ENCODE results near the gene EXPH5.

EXPH5 gene

DNA sequence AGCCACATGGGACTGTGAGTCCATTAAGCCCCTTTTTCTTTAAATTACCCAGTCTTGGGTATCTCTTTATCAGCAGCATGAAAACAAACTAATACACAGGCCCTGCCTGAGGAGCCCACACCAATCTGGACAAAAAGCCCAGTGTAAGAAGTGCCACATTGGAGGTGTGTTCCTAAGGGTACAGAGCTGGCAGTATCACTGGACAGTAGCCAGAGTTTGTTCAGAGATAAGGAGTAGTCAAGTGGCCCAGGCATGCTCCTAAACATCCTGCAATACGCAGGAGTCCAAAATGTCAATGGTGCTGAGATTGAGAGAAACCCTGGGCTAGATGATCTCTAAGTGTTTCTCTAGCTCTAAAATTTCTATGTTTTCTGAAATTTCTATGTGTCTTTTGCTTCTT, 68.4 kb downstream of the EXPH5 start:
- peaks cover 6% of the 10 kb centered on the region for H3K36me3 Mint-ChIP-seq
- no peaks in the 10 kb centered on the region for H3K4me1 Mint-ChIP-seq
- no peaks in the 10 kb centered on the region for H3K27me3 Mint-ChIP-seq
- H3K27ac Mint-ChIP-seq, result no peak overlapping the region
- no peaks in the 10 kb centered on the region for H3K9me3 Mint-ChIP-seq
- no peak overlapping the region for H3K4me3 Mint-ChIP-seq

DNA sequence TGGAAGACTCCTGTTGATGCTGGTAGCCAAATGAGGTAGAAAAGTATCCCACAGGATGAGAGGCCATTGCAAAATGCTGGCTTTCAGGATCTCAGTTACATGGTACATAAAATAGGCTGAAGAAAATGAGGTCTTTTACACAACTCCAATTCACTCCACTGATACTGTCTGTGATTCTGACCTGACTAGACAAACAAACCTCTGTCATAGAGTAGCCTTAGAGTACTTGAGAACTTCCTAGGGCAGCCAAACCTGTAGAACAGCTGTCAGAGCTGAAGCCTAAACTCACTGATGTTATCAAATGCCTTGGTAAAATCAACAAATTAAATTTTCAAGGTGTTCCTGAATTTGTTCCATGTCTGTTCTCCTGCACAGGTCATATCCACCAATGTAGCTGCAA, 69.1 kb downstream of the EXPH5 start:
- peaks cover 6% of the 10 kb centered on the region for H3K36me3 Mint-ChIP-seq
- no peak overlapping the region for H3K27ac Mint-ChIP-seq
- no peak overlapping the region for H3K4me3 Mint-ChIP-seq
- no peaks in the 10 kb centered on the region for H3K4me1 Mint-ChIP-seq
- H3K27me3 Mint-ChIP-seq, result no peaks in the 10 kb centered on the region
- H3K9me3 Mint-ChIP-seq, result no peaks in the 10 kb centered on the region

DNA sequence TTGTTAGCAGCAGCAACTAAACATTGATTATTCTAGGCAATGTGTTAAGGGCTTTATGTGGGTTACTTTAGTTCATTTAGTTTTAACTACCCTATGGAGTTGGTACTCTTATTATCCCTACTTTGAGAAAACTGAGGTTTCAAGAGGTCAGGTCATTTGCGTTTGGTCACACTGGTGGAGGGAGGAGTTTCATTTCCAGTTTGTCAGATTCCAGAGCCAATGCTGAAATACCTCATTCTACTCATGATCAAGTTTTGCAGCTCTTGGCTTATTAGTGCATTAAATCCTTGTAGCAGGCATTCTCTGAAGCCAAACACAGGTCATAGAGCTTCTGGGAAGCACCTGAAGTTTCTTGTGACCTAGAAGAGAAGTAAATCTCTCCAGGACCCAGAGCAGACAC, 71.2 kb downstream of the EXPH5 start:
- Mint-ChIP-seq H3K4me3 (no peak overlapping the region), H3K36me3 (peaks cover 6% of the 10 kb centered on the region), H3K9me3 (no peaks in the 10 kb centered on the region), H3K27ac (no peak overlapping the region), H3K27me3 (no peaks in the 10 kb centered on the region), H3K4me1 (no peaks in the 10 kb centered on the region)

DNA sequence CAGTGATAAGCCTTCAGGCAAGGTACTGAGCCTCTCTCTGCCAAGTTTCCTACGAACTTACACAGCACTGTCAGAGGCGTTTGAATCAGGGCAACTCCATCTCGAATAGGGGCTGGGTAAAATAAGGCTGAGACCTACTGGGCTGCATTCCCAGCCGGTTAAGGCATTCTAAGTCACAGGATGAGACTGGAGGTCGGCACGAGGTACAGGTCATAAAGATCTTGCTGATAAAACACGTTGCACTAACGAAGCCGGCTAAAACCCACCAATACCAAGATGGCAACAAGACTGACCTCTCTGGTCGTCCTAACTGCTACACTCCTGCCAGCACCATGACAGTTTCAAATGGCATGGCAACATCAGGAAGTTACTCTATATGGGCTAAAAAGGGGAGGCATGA, 75.0 kb downstream of the EXPH5 start:
- Mint-ChIP-seq H3K27ac (no peak overlapping the region), H3K4me1 (no peaks in the 10 kb centered on the region), H3K4me3 (no peak overlapping the region), H3K36me3 (peaks cover 12% of the 10 kb centered on the region), H3K27me3 (no peaks in the 10 kb centered on the region), H3K9me3 (no peaks in the 10 kb centered on the region)

DNA sequence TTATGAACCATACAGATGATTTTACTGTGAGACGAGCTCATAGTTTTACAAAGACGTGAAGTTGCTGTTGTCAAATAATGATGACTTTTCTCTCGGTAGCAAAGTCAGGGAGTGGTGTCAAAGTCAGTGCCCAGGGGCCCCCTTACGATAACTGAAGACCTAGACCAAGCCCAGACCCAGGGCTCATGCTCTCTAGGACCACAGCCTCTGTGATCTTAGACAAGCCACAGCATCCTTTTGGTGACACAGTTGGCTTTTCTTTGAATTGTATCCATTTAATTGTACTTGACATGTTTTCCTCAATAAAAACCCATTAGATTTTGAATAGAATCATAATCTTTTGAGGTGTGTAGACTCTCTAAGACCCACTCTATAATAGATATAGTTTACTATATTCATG, 77.4 kb downstream of the EXPH5 start:
- H3K4me3 Mint-ChIP-seq, result no peak overlapping the region
- peaks cover 21% of the 10 kb centered on the region for H3K36me3 Mint-ChIP-seq
- H3K27ac Mint-ChIP-seq, result no peak overlapping the region
- H3K4me1 Mint-ChIP-seq, result no peaks in the 10 kb centered on the region
- no peaks in the 10 kb centered on the region for H3K9me3 Mint-ChIP-seq
- H3K27me3 Mint-ChIP-seq, result no peaks in the 10 kb centered on the region

DNA sequence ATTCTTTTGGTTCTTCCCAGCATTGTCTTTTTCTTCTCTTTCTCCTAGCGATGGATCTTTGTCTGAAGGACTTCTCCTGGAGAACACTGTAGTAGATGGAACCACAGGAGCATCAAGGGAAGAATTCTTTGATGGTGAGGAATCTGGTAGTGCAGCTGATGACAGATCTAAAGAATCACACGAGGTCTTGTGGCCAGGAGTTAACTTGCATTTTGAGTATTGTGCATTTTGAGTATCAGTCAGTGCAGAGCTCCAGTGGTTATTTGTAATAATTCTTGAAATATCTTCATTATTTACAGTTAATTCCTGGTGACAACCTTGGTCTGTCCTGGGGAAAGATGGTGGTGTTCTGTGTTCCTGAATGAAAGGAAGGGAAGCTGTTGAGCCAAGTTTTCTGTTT, 80.9 kb downstream of the EXPH5 start:
- H3K9me3 Mint-ChIP-seq, result no peaks in the 10 kb centered on the region
- H3K27me3 Mint-ChIP-seq, result no peaks in the 10 kb centered on the region
- no peak overlapping the region for H3K4me3 Mint-ChIP-seq
- H3K4me1 Mint-ChIP-seq, result no peaks in the 10 kb centered on the region
- no peak overlapping the region for H3K27ac Mint-ChIP-seq
- H3K36me3 Mint-ChIP-seq, result peaks cover 20% of the 10 kb centered on the region

DNA sequence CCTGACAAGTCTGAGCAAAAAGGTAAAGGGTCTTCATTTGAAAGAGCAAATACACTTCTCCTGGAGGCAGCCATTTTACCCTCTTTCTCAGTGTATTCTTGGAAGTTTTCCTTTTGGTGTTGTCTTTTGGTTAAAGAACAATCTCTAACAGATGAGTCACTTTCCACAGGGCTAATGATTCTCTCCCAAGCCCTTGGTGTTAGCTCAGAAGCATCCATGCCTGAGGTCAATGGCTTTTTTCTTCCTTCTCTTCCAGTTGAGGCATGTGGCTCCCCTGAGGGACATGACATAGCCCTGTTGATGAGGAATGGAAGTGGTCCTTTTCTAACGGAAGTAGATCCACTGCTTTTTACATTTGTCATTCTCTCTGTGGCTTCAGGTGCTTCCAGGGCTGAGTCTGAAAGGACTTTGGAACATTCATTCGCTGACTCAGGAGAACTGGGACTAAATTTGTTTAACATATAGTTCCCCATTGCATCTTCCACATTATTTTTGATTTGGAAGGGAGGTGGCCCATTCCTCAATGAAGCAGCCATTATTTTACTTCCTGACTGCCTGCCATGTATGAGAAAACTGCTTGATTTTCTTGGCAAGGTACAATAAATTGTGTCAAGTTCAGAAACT, 81.6 kb downstream of the EXPH5 start:
- Mint-ChIP-seq H3K4me1 (no peaks in the 10 kb centered on the region), H3K27me3 (no peaks in the 10 kb centered on the region), H3K9me3 (no peaks in the 10 kb centered on the region), H3K4me3 (no peak overlapping the region), H3K36me3 (peaks cover 20% of the 10 kb centered on the region), H3K27ac (no peak overlapping the region)

DNA sequence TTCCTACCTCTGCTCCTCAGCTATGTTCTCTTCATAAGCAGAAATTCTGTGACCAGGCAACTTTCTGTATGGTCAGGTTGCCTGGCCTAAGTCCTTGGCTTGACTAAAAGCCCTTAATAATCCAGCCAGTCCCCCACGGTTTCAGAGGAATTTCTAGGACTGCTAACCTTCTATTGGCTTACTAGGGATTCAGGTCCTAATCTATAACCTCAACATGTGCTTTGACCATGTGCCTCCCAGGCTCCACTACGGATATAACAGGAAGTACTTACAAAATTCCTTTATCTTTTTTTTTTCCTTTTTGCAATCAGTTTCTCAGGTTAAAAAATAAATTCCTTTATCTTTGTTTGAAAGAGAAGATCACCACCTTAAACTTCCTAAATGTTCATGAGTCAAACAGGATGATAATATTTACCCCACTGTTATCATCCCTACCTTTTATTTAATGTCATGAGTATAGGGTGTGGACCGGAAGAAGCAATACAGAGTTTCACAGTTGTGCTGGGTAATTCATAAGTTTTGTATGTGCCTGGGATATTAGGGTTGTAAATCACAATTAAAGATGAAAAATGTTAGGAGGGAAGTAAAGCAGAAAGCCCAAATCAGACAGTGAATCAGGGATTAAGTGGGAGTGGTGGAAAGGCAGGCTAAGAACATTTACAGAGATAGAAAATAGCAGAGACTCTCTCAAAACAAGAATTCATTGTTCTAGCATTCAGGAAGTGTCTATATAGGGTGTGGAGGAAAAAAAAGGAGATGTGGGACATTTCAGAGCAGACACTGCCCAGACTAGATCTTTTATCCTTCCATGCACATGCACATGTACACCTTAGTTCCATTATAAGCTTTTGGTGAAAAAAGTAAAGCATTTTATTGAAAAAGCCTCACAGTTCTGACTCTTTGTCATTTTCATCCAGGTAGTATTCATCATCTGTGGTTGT, 84.6 kb downstream of the EXPH5 start:
- no peaks in the 10 kb centered on the region for H3K27me3 Mint-ChIP-seq
- H3K4me1 Mint-ChIP-seq, result no peaks in the 10 kb centered on the region
- H3K27ac Mint-ChIP-seq, result no peak overlapping the region
- no peak overlapping the region for H3K4me3 Mint-ChIP-seq
- H3K9me3 Mint-ChIP-seq, result no peaks in the 10 kb centered on the region
- H3K36me3 Mint-ChIP-seq, result peaks cover 12% of the 10 kb centered on the region

DNA sequence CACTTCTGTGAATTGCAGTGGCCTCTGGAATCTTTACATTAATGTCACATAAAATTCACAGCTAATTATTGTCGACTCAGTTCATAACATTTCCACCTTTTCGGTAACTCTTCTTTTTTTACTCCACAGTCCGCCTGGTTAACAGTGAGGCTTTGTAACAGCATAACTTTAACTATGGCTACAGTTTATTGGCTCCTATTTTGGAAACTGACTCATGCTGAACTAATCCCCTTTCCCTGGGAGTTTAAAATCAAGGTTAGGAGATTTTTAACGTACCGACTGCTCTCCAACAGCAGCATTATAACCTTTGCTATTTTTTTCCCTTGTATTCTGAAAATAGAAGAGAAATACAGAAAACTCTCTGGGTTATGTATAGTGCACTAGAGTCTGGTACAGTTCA, 92.2 kb downstream of the EXPH5 start:
- Mint-ChIP-seq H3K36me3 (no peaks in the 10 kb centered on the region), H3K27ac (no peak overlapping the region), H3K4me1 (peaks cover 17% of the 10 kb centered on the region), H3K27me3 (no peaks in the 10 kb centered on the region), H3K4me3 (no peak overlapping the region), H3K9me3 (no peaks in the 10 kb centered on the region)

DNA sequence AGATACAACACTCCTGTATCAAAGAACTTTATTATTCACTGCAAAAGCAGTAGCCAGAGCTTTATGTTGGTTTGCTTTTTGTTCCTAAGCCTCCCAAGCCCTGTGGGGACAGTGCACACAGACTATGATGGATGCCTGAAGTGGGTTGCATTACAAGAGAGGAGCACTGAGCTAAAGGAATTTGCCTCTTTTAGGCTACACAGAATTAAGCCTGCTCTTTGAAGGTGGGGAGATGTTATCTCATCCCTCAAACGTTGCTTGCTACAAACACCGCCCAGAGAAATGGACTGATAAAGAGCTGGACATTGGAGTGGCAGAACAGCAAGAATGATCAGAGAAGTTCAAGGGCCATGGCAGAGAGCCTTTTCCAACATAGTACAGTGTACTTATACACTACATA, 92.8 kb downstream of the EXPH5 start:
- H3K9me3 Mint-ChIP-seq, result no peaks in the 10 kb centered on the region

DNA sequence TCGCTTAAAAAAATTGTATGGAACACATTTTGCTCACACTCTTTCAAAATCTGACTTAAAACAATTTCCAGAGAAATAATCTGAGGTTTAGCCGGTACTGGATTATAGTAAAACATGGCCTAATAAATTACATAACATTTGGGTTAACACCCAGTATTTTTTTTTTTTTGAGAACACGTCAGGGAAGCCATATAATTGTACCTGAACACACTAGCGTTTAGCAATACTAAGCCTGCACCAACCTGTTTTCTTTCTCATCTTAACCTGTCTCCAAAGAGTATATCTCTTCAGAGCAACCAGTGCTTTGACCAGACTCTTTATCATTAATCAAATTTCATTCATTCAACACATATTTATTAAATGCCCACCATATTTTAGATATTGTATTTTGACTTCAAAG, 93.4 kb downstream of the EXPH5 start:
- Mint-ChIP-seq H3K27ac (no peak overlapping the region), H3K4me1 (peaks cover 22% of the 10 kb centered on the region), H3K36me3 (no peaks in the 10 kb centered on the region), H3K9me3 (no peaks in the 10 kb centered on the region), H3K4me3 (peak overlapping the region; percentile 11), H3K27me3 (no peaks in the 10 kb centered on the region)

More for the DNA sequence above, 92.8 kb downstream of the EXPH5 start:
- peaks cover 22% of the 10 kb centered on the region for H3K4me1 Mint-ChIP-seq
- H3K36me3 Mint-ChIP-seq, result no peaks in the 10 kb centered on the region
- no peaks in the 10 kb centered on the region for H3K27me3 Mint-ChIP-seq
- no peak overlapping the region for H3K4me3 Mint-ChIP-seq
- no peak overlapping the region for H3K27ac Mint-ChIP-seq

DNA sequence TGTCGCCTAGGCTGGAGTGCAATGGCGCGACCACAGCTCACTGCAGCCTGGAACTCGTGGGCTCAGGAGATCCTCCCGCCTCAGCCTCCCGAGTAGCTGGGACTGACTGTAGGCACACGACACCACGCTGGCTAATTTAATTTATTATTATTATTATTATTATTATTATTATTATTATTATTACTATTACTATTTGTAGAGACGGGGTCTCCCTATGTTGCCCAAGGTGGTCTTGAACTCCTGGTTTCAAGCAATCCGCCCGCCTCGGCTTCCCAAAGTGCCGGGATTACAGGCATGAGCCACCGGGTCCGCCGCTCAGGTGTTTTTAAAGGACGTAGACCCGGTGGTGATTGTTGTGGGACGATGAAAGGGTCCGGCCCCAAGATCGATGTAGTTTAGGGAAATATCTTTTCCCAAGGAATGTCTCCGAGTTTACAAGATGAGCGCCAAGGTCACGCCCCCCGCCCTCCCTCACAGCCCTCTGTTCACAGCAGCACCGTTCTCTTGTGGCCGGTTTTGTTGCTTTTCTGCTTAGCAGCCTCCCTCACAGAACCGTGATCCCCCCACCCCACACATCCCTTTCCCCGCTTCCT, 94.7 kb downstream of the EXPH5 start:
- Mint-ChIP-seq H3K36me3 (no peaks in the 10 kb centered on the region), H3K4me1 (peaks cover 33% of the 10 kb centered on the region), H3K4me3 (peak overlapping the region; percentile 89), H3K27me3 (no peaks in the 10 kb centered on the region), H3K27ac (peak overlapping the region; percentile 92), H3K9me3 (no peaks in the 10 kb centered on the region)

DNA sequence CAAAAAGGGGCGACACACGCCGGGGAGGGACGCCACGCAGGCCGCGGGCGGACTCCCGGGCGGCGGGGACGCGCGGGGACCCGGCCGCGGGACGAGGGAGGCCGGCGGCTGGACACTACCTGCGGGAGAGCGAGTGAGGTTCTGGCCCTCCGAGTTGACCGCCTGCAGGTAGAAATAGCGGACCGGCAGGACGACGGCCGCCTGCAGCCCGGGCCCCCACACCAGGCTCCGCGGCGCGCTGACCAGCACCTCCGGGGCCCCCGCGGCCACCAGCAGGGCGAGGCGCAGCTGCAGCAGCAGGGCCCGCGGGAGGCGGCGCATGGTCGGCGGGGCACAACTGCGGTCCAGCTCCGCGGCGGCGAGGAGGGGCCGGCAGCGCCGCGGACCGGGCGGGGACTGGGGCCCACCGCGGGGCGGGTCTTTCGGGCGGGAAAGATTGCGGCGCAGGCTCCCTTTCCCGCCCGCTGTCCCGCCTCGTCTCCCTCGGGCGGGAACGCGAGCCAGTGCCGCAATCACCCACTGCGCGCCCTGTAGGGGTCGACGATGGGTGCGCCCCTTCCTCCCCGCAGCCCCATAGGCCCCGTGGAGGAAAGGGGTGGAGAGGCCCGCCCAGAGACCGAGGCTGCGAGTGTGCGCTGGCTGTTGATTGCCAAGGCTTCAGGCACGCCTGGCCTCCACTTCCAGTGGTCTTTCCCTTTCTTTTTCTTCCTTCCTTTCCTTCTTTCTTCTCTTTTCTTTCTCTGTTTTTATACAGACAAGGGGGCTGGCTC, 95.3 kb downstream of the EXPH5 start, which contains the start of gene POGLUT3:
POGLUT3 (minus strand) TSS at position 339 of the 770 bp plus-strand sequence; CDS start at position 321, 18 bp downstream.
- Mint-ChIP-seq H3K36me3 (no peaks in the 10 kb centered on the region), H3K27ac (peak within 1 kb of the TSS; percentile 95), H3K4me1 (peaks cover 33% of the 10 kb centered on the region), H3K4me3 (peak within 1 kb of the TSS; percentile 92), H3K9me3 (no peaks in the 10 kb centered on the region), H3K27me3 (no peaks in the 10 kb centered on the region)

DNA sequence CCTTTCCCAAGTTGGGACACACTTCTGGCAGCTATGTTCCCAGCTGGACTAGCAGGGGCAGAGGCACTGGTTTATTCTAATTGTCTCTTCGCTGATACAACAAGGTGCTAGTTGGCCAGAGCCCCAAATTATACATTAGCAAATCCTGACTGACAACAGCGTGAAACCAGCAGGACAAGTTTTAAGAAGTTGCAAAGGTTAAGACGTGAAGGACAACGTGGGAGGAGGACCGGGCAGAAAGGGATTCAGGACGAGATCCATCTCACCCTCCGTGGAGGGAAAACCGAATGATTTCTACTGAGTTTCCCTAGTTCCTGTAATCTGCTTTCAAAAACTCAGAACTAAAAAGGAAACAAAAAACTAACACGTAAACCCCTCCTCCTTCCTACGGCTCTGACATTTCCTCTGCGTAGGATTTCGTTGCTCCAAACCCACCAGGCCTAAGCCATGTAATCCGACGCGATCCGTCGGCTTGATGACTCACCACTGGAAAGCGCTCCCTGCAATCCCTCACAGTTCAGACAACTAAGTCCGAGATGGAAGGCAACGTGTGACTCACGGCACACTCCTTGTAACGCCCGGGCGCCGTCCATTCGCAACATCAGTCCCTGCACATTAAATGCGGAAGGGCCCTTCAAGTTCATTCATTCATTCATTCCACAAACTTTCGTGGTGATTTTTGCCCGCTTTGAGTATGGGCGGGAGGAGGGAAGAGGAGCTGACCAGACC, 96.1 kb downstream of the EXPH5 start:
- Mint-ChIP-seq H3K4me1 (peaks cover 33% of the 10 kb centered on the region), H3K27me3 (no peaks in the 10 kb centered on the region), H3K27ac (peak overlapping the region; percentile 95), H3K9me3 (no peaks in the 10 kb centered on the region), H3K36me3 (no peaks in the 10 kb centered on the region), H3K4me3 (peak overlapping the region; percentile 92)

Measured in activated naive CD4-positive, alpha-beta T cell treated with anti-CD3 and anti-CD28 coated beads, Interleukin-2, amount 50 U/mL, for 24 hours (primary cell).